Umbilical cord (tissue), 2 donors: ENCODE measurements around the gene TMEM253. TPM values are rescaled to one million over a fixed set of nuclear protein-coding genes. Genes with fewer than 3 reads are reported as not detected.

Experiments used
- DNase-seq: peaks from one replicate; pipeline ENCODE4 v3.0.0-alpha.2; 2015; ENCODE audit warnings: low spot score
- total RNA-seq: library from RNA; depleted of rRNA; stranded (reverse); fragments of >200 nt; gene quantifications from one replicate; pipeline ENCODE4 v1.2.3, GENCODE V29; 2014; ENCODE audit warnings: low replicate concordance; ENCODE audit not compliant: insufficient read depth

Gene TMEM253
- total RNA-seq, 1 donor from 2014 or later, result not detected

GRCh38 chr14:21089877-21090193, 11.0 kb upstream of the TMEM253 start:
- no peak for DNase-seq

GRCh38 chr14:21090194-21090939, 10.5 kb upstream of the TMEM253 start:
- no peak for DNase-seq

- DNase-seq, result no peak
Observed at GRCh38 chr14:21090940-21091663, 9.8 kb upstream of the TMEM253 start.

GRCh38 chr14:21091821-21092272, 9.0 kb upstream of the TMEM253 start:
- DNase-seq, result no peak

GRCh38 chr14:21092273-21093011, 8.4 kb upstream of the TMEM253 start:
- DNase-seq, result peak; percentile 65

GRCh38 chr14:21093018-21093417, 7.8 kb upstream of the TMEM253 start:
- DNase-seq, result no peak

- DNase-seq, result peak; percentile 94
Observed at GRCh38 chr14:21093769-21094681, 6.8 kb upstream of the TMEM253 start.

- DNase-seq, result no peak
Observed at GRCh38 chr14:21095430-21096205, 5.2 kb upstream of the TMEM253 start.

GRCh38 chr14:21096438-21096837, 4.4 kb upstream of the TMEM253 start:
- DNase-seq, result no peak

- DNase-seq, result no peak
Observed at GRCh38 chr14:21096978-21097635, 3.8 kb upstream of the TMEM253 start.

- DNase-seq, result no peak
Observed at GRCh38 chr14:21097636-21098075, 3.2 kb upstream of the TMEM253 start.

GRCh38 chr14:21098076-21098891, 2.6 kb upstream of the TMEM253 start, which contains the start of gene ZNF219:
Gene ZNF219, minus strand, starts transcription at chr14:21098655. Its CDS starts 5,064 bp downstream, at chr14:21093591.
- DNase-seq, result peak; percentile 90

GRCh38 chr14:21098892-21099595, 1.8 kb upstream of the TMEM253 start:
- DNase-seq, result no peak

GRCh38 chr14:21099596-21099985, 1.3 kb upstream of the TMEM253 start:
- DNase-seq, result no peak

- DNase-seq, result no peak
Observed at GRCh38 chr14:21101802-21102413, 1.0 kb downstream of the TMEM253 start.

GRCh38 chr14:21102521-21103410, 1.9 kb downstream of the TMEM253 start:
- DNase-seq, result no peak

GRCh38 chr14:21103411-21103709, 2.5 kb downstream of the TMEM253 start:
- DNase-seq, result no peak
